Endothelial cell of umbilical vein (primary cell): ENCODE measurements around the gene GMPPA. TPM values are rescaled to one million over a fixed set of nuclear protein-coding genes. Genes with fewer than 3 reads are reported as not detected.

ENCODE experiments used
- BruUV-seq: library from RNA; stranded (reverse); fragments of 400-500 nt; replicated peaks from 2 replicates; lab custom pipeline; 2021; lab: Mats Ljungman, UMichigan
- CTCF ChIA-PET: fragments of 300-600, 350-600 bp; sonication (Branson Sonifier 250); formaldehyde crosslinking; loops from one replicate; lab custom pipeline; 2021; ENCODE audit warnings: antibody characterized with exemption, inconsistent platforms; lab: Charles Lee
- POLR2A ChIA-PET: fragments of 300-600, 350-600 bp; sonication (Branson Sonifier 250); formaldehyde crosslinking; loops from one replicate; lab custom pipeline; 2021; ENCODE audit warnings: antibody characterized with exemption, inconsistent platforms; lab: Charles Lee
- DNase-seq: peaks from one replicate; pipeline ENCODE4 v3.0.0-alpha.2; 2011; ENCODE audit warnings: low read depth, low spot score
- FAIRE-seq: peaks from 2 replicates; lab custom pipeline; 2011; peaks lifted over from hg19 to GRCh38; lab: Jason Lieb, UNC
- H2AFZ ChIP-seq: 2 replicates; pipeline ENCODE4 v1.6.0; 2012; ENCODE audit warnings: low read depth, low read length, control low read depth, inconsistent platforms
- H3K27ac ChIP-seq: 2 replicates; pipeline ENCODE4 v1.5.1; 2011; ENCODE audit warnings: low read depth, mild to moderate bottlenecking, control low read depth, low read length, moderate library complexity; ENCODE audit not compliant: insufficient read depth
- H3K27me3 ChIP-seq, 2 experiments: 2 replicates each; pipeline versions ENCODE4 v1.6.0 to v1.6.1; 2011; ENCODE audit warnings: low read length in 2 of 2, mixed read lengths in 1 of 2; ENCODE audit not compliant: control insufficient read depth in 2 of 2, insufficient read depth in 2 of 2
- H3K36me3 ChIP-seq, 2 experiments: 2 replicates in 1 of 2; 3 replicates in 1 of 2; pipeline ENCODE4 v1.5.1; 2011; ENCODE audit warnings: low read length in 2 of 2, mild to moderate bottlenecking in 1 of 2, moderate library complexity in 1 of 2; ENCODE audit not compliant: control insufficient read depth in 2 of 2, insufficient read depth in 2 of 2; ENCODE audit errors: extremely low read depth in 1 of 2
- H3K4me1 ChIP-seq: 3 replicates; pipeline ENCODE4 v1.5.1; 2011; ENCODE audit warnings: mild to moderate bottlenecking, low read length; ENCODE audit not compliant: control insufficient read depth, insufficient read depth; ENCODE audit errors: extremely low read depth
- H3K4me2 ChIP-seq: 2 replicates; pipeline ENCODE4 v1.6.1; 2011; ENCODE audit warnings: low read length, control low read depth, mixed read lengths; ENCODE audit not compliant: insufficient read depth
- H3K4me3 ChIP-seq, 3 experiments: fragments of 200-600 bp in 1 of 3; sonication (generic), shearing (Covaris generic) in 1 of 3; replicated peaks in 1 of 3; 2 replicates each; pipeline ENCODE4 v1.5.1; 2011 to 2016; ENCODE audit warnings: control low read depth in 3 of 3, low read length in 3 of 3, mild to moderate bottlenecking in 2 of 3, inconsistent platforms in 1 of 3, low read depth in 1 of 3, moderate library complexity in 1 of 3; ENCODE audit not compliant: insufficient read depth in 1 of 3
- H3K79me2 ChIP-seq: 2 replicates; pipeline ENCODE4 v1.6.0; 2012; ENCODE audit warnings: low read length, inconsistent platforms; ENCODE audit not compliant: control insufficient read depth, insufficient read depth
- H3K9ac ChIP-seq: replicated peaks from 2 replicates; pipeline ENCODE3; 2011; ENCODE audit warnings: low read length, control low read depth; ENCODE audit not compliant: insufficient read depth; ENCODE audit errors: extremely low read depth
- H3K9me1 ChIP-seq: replicated peaks from 3 replicates; pipeline ENCODE4 v1.6.0; 2011; ENCODE audit warnings: mild to moderate bottlenecking, low read length; ENCODE audit not compliant: control insufficient read depth, insufficient read depth; ENCODE audit errors: extremely low read depth
- H3K9me3 ChIP-seq: replicated peaks from 2 replicates; pipeline ENCODE4 v1.5.1; 2012; ENCODE audit warnings: low read length, inconsistent platforms; ENCODE audit not compliant: control insufficient read depth, insufficient read depth
- H4K20me1 ChIP-seq: replicated peaks from 2 replicates; pipeline ENCODE3; 2011; ENCODE audit warnings: mild to moderate bottlenecking, low read length; ENCODE audit not compliant: control insufficient read depth, insufficient read depth; ENCODE audit errors: extremely low read depth
- CTCF ChIP-seq, 2 donors: IDR thresholded peaks; 1 replicate in 1 of 2; 2 replicates in 1 of 2; pipeline ENCODE4 v1.5.1; 2011; ENCODE audit warnings: low read length in 2 of 2, mild to moderate bottlenecking in 2 of 2, moderate library complexity in 2 of 2, control low read depth in 1 of 2, inconsistent platforms in 1 of 2, low read depth in 1 of 2; ENCODE audit not compliant: insufficient read depth in 1 of 2; ENCODE audit errors: extremely low read depth in 1 of 2
- GATA2 ChIP-seq: IDR thresholded peaks from 2 replicates; pipeline ENCODE4 v1.7.0; 2011; ENCODE audit warnings: low read depth, mild to moderate bottlenecking, moderate library complexity, mixed read lengths, low read length; ENCODE audit not compliant: insufficient read length, insufficient read depth
- JUN ChIP-seq: IDR thresholded peaks from 2 replicates; pipeline ENCODE4 v1.6.1; 2011; ENCODE audit warnings: borderline replicate concordance, low read depth; ENCODE audit not compliant: insufficient read length, insufficient read depth
- MYC ChIP-seq: IDR thresholded peaks from one replicate; pipeline ENCODE4 v1.6.1; 2011; ENCODE audit warnings: mild to moderate bottlenecking, low read depth, low read length
- POLR2A ChIP-seq: IDR thresholded peaks from 2 replicates; pipeline ENCODE4 v1.6.1; 2012; ENCODE audit warnings: low read depth, mild to moderate bottlenecking, control low read depth, low read length
- dilution Hi-C: fragments of 300-500 bp; cut with MboI; formaldehyde crosslinking; loops from one replicate; pipeline ENCODE4 v1.15.0; 2019; ENCODE audit warnings: low sequenced_read_pairs; ENCODE audit not compliant: extremely low pct_ligation_motif_present
- intact Hi-C: fragments of 100-400 bp; cut with micrococcal nuclease; formaldehyde crosslinking; loops from one replicate; pipeline ENCODE4 v1.10.0; 2022
- polyA plus RNA-seq, 4 experiments: library from polyadenylated mRNA; depleted of rRNA in 3 of 4; stranded (reverse) in 3 of 4; unstranded in 1 of 4; fragments of >200 nt; gene quantifications; 2 replicates each; pipeline versions ENCODE4 v1.2.1 to v1.2.3, GENCODE V29; 2011 to 2012; ENCODE audit warnings: missing spikeins in 1 of 4
- total RNA-seq: library from RNA; stranded (reverse); gene quantifications from 2 replicates; pipeline ENCODE4 v1.2.3, GENCODE V29; 2021

Gene GMPPA
- total and polyA plus RNA-seq, 2 donors (not counting 3 experiments of a cell fraction or from before 2014, with no cell fraction given) = 39.1 to 104 TPM

DNA sequence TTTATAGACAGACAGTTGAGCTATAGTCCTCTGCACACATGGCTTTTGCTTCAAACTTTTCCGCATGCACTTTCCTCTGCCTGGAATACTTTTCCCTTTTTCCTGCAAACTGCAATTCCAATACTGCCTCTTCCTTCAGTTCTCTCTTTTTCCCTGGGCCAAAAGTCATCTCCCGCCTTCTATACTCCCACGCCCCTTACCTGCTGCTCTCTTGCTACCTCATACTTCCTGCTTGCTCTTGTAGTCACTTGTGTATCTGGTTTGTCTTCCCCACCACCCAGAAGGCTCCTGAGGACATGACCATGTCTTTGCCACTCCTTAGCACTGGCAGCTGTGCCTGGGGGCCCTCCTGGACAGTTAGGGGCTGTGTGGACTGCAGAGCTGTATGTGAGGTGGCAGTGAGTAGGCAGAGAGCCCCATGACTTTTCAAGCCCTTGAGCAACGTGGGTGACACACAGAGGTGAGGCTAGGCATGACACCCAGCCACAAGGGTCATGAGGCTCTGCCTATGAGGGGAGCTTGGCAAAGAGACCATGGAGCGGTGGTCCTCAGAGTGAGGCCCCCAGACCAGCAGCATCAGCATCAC, 40.8 kb upstream of the GMPPA start:
- H3K27ac ChIP-seq = no peak overlapping the region

More for the DNA sequence above, 40.8 kb upstream of the GMPPA start:
- no peaks in the 10 kb centered on the region for H3K36me3 ChIP-seq
- TF ChIP-seq CTCF (IDR thresholded peaks at IDR 0.05; ENCODE audit: extremely low read depth in 1 of 2, insufficient read depth in 1 of 2, low read depth in 1 of 2, low read length in 2 of 2) (no peak), JUN (no peak), MYC (no peak), POLR2A (no peak), GATA2 (no peak)
- no peak overlapping the region for H3K9ac ChIP-seq
- H3K4me3 ChIP-seq = no peak overlapping the region
- no peak overlapping the region for H2AFZ ChIP-seq
- dilution Hi-C loops = no loop called here
- H3K27me3 ChIP-seq = peaks cover 0 to 1% of the 10 kb centered on the region in 2 experiments
- H4K20me1 ChIP-seq = no peaks in the 10 kb centered on the region
- H3K9me1 ChIP-seq = no peaks in the 10 kb centered on the region
- no peak overlapping the region for H3K4me2 ChIP-seq
- no peak for DNase-seq
- ChIA-PET CTCF (interaction anchor here (1.0 to 8.2 kb wide), 5 partner anchors 11 to 73 kb away, joined by 3 to 181 read pairs (median 6); a partner anchor contains a TSS), POLR2A (no interaction called here)
- no peaks in the 10 kb centered on the region for H3K9me3 ChIP-seq
- no TSS peak for BruUV-seq
- no peaks in the 10 kb centered on the region for H3K4me1 ChIP-seq
- intact Hi-C loops = loop anchor here (2.0 kb wide), 1 partner anchor 55 kb away; no protein-coding TSS in a partner anchor
- FAIRE-seq = no peak
- H3K79me2 ChIP-seq = no peaks in the 10 kb centered on the region
